Activated CD4-positive, alpha-beta memory T cell treated with anti-CD3 and anti-CD28 coated beads for 36 hours (primary cell): ENCODE data around the gene FOXRED2. TPM values are rescaled to one million over a fixed set of nuclear protein-coding genes. Genes with fewer than 3 reads are reported as not detected.
"Not testable (repeated sequence)": the region's sequence is repeated elsewhere in the genome, so short reads cannot be mapped to it uniquely, and the experiment has no call there.

Experiments used
- CTCF ChIA-PET: fragments of 350-600 bp; sonication (Branson Sonifier 250); formaldehyde crosslinking; loops from one replicate; lab custom pipeline; 2021; ENCODE audit warnings: antibody characterized with exemption, inconsistent platforms; lab: Charles Lee
- POLR2A ChIA-PET: fragments of 350-600 bp; sonication (Branson Sonifier 250); formaldehyde crosslinking; loops from one replicate; lab custom pipeline; 2021; ENCODE audit warnings: antibody characterized with exemption; lab: Charles Lee
- DNase-seq: peaks from one replicate; pipeline ENCODE4 v3.0.0-alpha.2; 2020
- H3K27ac Mint-ChIP-seq: one replicate; pipeline ENCODE4 v1.8.0; 2021; ENCODE audit warnings: mixed read lengths
- H3K27me3 Mint-ChIP-seq: one replicate; pipeline ENCODE4 v1.8.0; 2021; ENCODE audit warnings: mixed read lengths
- H3K36me3 Mint-ChIP-seq: one replicate; pipeline ENCODE4 v1.8.0; 2021; ENCODE audit warnings: mixed read lengths
- H3K4me1 Mint-ChIP-seq: one replicate; pipeline ENCODE4 v1.8.0; 2021; ENCODE audit warnings: low read depth, mixed read lengths
- H3K4me3 Mint-ChIP-seq: one replicate; pipeline ENCODE4 v1.8.0; 2021; ENCODE audit warnings: mild to moderate bottlenecking, mixed read lengths
- H3K9me3 Mint-ChIP-seq: one replicate; pipeline ENCODE4 v1.8.0; 2021; ENCODE audit warnings: mixed read lengths
- intact Hi-C: fragments of 100-400 bp; cut with micrococcal nuclease; formaldehyde crosslinking; loops from one replicate; pipeline ENCODE4 v1.15.1; 2023
- total RNA-seq, 2 experiments: library from RNA; stranded (reverse); gene quantifications; one replicate each; pipeline ENCODE4 v1.2.3, GENCODE V29; 2021

FOXRED2 gene
- total RNA-seq, 2 experiments from 2014 or later, result 15.2 to 15.9 TPM

DNA sequence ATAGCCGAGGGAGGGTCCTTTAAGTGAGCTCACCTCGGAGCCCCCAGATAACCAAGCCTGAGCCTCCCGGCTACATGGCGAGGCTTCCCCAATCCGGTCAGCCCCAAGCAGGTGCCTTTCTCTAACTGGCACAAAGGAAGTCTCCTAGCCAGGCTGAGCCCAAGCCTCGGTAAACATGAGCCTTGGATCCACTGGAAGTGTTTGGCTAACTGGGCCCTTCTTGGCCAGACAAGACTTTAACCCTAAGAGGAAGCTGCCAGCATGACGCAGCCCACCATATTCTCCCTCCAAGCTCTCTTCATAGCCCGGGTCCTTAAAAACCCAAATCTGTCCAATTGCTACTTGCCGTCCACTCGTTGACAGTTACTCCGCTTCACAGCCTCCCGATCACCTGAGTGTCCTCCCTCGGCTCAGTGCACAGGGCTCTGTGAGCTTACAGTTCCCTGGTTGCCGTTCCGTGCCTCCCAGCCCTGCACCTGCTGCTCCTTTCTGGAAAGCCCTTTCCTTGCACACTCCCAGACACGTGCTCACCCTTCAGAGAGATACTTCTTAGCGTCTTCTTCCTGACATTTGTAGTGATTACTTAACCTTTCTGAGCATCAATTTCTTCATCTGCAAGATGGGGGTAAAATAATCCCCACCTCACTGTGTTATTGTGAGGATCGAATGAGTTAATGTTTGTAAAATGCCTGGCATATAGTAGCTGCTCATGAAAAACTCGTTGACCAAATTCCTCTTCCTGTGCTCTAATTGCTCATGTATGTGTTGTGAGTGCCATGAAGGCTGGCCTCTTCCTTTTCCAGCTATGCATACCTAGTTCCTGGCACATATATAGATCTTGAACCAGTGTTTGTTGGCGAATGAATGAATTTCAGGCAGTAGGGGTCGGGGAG lies 51.0 kb downstream of the FOXRED2 start:
- H3K4me1 Mint-ChIP-seq, result peaks cover 39% of the 10 kb centered on the region
- intact Hi-C loops, result loop anchor here (1.0 to 2.0 kb wide), 4 partner anchors 25 to 127 kb away; partner anchors contain the start of gene TXN2

DNA sequence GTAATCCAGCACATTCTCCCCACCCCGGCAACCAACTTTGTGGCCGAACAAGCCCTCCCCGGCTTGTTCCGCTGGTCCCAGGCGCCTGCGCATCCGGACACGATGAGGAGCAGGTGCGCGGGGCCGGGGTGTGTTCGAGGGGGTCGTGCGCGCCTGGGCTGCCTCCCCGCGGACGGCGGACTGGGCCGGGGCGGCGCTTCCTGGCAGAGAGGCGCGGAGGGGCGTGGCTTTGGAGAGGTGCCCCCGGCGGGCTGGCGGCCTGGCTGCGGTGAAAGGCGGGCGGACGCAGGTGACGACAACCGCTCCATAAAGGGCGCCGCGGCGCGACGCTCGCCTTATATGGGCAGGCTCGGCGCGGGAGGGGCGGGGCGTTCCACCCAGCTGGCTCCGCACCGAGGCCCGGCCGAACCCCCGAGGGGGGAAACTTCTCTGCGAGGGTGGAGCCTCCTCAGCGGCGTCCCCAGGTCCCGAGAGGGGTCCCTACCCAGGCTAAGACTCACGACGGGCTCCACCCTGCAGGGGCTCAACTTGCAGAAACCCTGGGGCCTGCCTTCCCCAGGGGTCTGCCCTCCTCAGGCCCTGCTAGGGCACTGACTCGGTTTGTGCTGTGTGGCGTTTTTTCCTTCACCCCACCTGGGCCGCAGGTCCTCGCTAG lies 51.8 kb downstream of the FOXRED2 start:
- peaks cover 39% of the 10 kb centered on the region for H3K4me1 Mint-ChIP-seq
- H3K4me3 Mint-ChIP-seq, result peak overlapping the region; percentile 74
- CTCF ChIA-PET, result interaction anchor here (0.7 to 2.1 kb wide), 7 partner anchors 8 to 155 kb away, joined by 3 to 6 read pairs (median 3); no protein-coding TSS in a partner anchor
- intact Hi-C loops, result loop anchor here (1.0 to 5.0 kb wide), 5 partner anchors 26 to 126 kb away; partner anchors contain the start of gene TXN2
- H3K36me3 Mint-ChIP-seq, result no peaks in the 10 kb centered on the region
- DNase-seq, result peak; percentile 97
- POLR2A ChIA-PET, result interaction anchor here (0.6 to 1.7 kb wide), 4 partner anchors 26 to 122 kb away, joined by 3 to 5 read pairs (median 4); partner anchors contain the start of gene MYH9
- peak overlapping the region; percentile 77 for H3K27ac Mint-ChIP-seq
- H3K27me3 Mint-ChIP-seq, result no peaks in the 10 kb centered on the region
- no peaks in the 10 kb centered on the region for H3K9me3 Mint-ChIP-seq

More for the DNA sequence above, 51.0 kb downstream of the FOXRED2 start:
- CTCF ChIA-PET, result interaction anchor here (0.9 to 2.1 kb wide), 6 partner anchors 14 to 156 kb away, joined by 3 to 6 read pairs (median 3); no protein-coding TSS in a partner anchor
- POLR2A ChIA-PET, result interaction anchor here (0.6 to 1.7 kb wide), 4 partner anchors 23 to 123 kb away, joined by 3 to 5 read pairs (median 4); partner anchors contain the start of gene MYH9
- no peaks in the 10 kb centered on the region for H3K27me3 Mint-ChIP-seq
- peak; percentile 31 for DNase-seq
- H3K4me3 Mint-ChIP-seq, result peak overlapping the region; percentile 53
- H3K27ac Mint-ChIP-seq, result peak overlapping the region; percentile 51
- no peaks in the 10 kb centered on the region for H3K9me3 Mint-ChIP-seq
- no peaks in the 10 kb centered on the region for H3K36me3 Mint-ChIP-seq

- ChIA-PET POLR2A (interaction anchor here (1.1 to 1.7 kb wide), 2 partner anchors 89 to 122 kb away, joined by 3 to 5 read pairs; no protein-coding TSS in a partner anchor), CTCF (interaction anchor here (0.8 to 1.0 kb wide), 3 partner anchors 16 to 115 kb away, joined by 3 to 4 read pairs (median 3); no protein-coding TSS in a partner anchor)
- intact Hi-C loops, result loop anchor here (2.0 to 5.0 kb wide), 2 partner anchors 27 to 47 kb away; partner anchors contain the start of gene TXN2
- Mint-ChIP-seq H3K36me3 (no peaks in the 10 kb centered on the region), H3K4me1 (peaks cover 39% of the 10 kb centered on the region), H3K27ac (peak overlapping the region; percentile 77), H3K4me3 (peak overlapping the region; percentile 74), H3K9me3 (no peaks in the 10 kb centered on the region), H3K27me3 (no peaks in the 10 kb centered on the region)
- no peak for DNase-seq
Measured at GRCh38 chr22:36453855-36454378, 52.9 kb downstream of the FOXRED2 start.

- H3K27me3 Mint-ChIP-seq, H3K36me3 Mint-ChIP-seq, POLR2A ChIA-PET, DNase-seq, H3K9me3 Mint-ChIP-seq: not testable (repeated sequence)
- Mint-ChIP-seq H3K27ac (peak overlapping the region; percentile 89), H3K4me3 (peak overlapping the region; percentile 65), H3K4me1 (peaks cover 39% of the 10 kb centered on the region)
- CTCF ChIA-PET, result interaction anchor here (0.8 to 1.0 kb wide), 3 partner anchors 17 to 114 kb away, joined by 3 to 4 read pairs (median 3); no protein-coding TSS in a partner anchor
- intact Hi-C loops, result loop anchor here (5.0 kb wide), 1 partner anchor 46 kb away; no protein-coding TSS in a partner anchor
Measured at GRCh38 chr22:36452978-36453607, 53.7 kb downstream of the FOXRED2 start.

- no peaks in the 10 kb centered on the region for H3K9me3 Mint-ChIP-seq
- H3K27me3 Mint-ChIP-seq, result no peaks in the 10 kb centered on the region
- intact Hi-C loops, result loop anchor here (5.0 kb wide), 1 partner anchor 45 kb away; no protein-coding TSS in a partner anchor
- H3K4me1 Mint-ChIP-seq, result peaks cover 42% of the 10 kb centered on the region
- no peaks in the 10 kb centered on the region for H3K36me3 Mint-ChIP-seq
- POLR2A ChIA-PET, result interaction anchor here (1.0 to 1.8 kb wide), 4 partner anchors 75 to 121 kb away, joined by 3 to 6 read pairs (median 4); no protein-coding TSS in a partner anchor
- peak overlapping the region; percentile 89 for H3K27ac Mint-ChIP-seq
- CTCF ChIA-PET, result interaction anchor here (0.9 to 2.5 kb wide), 4 partner anchors 18 to 151 kb away, joined by 3 to 8 read pairs (median 4); no protein-coding TSS in a partner anchor
- peak; percentile 47 for DNase-seq
- peak overlapping the region; percentile 30 for H3K4me3 Mint-ChIP-seq
Measured at GRCh38 chr22:36452250-36452977, 54.4 kb downstream of the FOXRED2 start.

- intact Hi-C loops, result loop anchor here (1.0 to 5.0 kb wide), 4 partner anchors 16 to 86 kb away; no protein-coding TSS in a partner anchor
Measured at GRCh38 chr22:36450923-36451322, 55.9 kb downstream of the FOXRED2 start.

GRCh38 chr22:36449596-36450175 lies 57.2 kb downstream of the FOXRED2 start:
- H3K4me1 Mint-ChIP-seq, result peaks cover 38% of the 10 kb centered on the region
- no peaks in the 10 kb centered on the region for H3K27me3 Mint-ChIP-seq

More at GRCh38 chr22:36450923-36451322, 55.9 kb downstream of the FOXRED2 start:
- H3K4me3 Mint-ChIP-seq, H3K27me3 Mint-ChIP-seq, DNase-seq, H3K9me3 Mint-ChIP-seq, H3K36me3 Mint-ChIP-seq: not testable (repeated sequence)
- peak overlapping the region; percentile 89 for H3K27ac Mint-ChIP-seq
- H3K4me1 Mint-ChIP-seq, result peaks cover 39% of the 10 kb centered on the region
- POLR2A ChIA-PET, result interaction anchor here (1.3 to 1.8 kb wide), 2 partner anchors 81 to 86 kb away, joined by 3 to 6 read pairs; no protein-coding TSS in a partner anchor
- CTCF ChIA-PET, result interaction anchor here (1.2 to 2.5 kb wide), 3 partner anchors 20 to 149 kb away, joined by 3 to 8 read pairs (median 4); no protein-coding TSS in a partner anchor

DNA sequence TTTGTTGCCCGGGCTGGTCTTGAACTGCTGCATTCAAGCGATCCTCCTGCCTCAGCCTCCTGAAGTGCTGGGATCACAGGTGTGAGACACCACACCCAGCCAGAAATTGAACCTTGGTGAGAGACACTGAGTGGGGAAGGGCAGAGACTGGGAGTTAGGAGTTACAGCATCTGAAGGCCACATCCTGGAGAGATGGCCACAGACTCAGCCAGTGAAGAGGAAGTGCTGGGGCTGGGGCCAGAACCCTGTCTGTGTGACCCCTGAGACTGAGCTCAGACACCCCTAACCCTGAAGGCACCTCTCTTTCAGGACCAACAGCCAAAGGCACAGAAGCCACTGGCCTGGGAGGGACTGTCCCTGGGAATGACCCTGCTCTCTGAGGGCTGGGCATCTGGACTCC lies 59.2 kb downstream of the FOXRED2 start:
- ChIA-PET CTCF (interaction anchor here (1.2 to 1.4 kb wide), 2 partner anchors 23 to 146 kb away, joined by 3 to 6 read pairs; no protein-coding TSS in a partner anchor), POLR2A (no interaction called here)
- Mint-ChIP-seq H3K4me3 (no peak overlapping the region), H3K27me3 (no peaks in the 10 kb centered on the region), H3K4me1 (peaks cover 25% of the 10 kb centered on the region), H3K9me3 (no peaks in the 10 kb centered on the region), H3K36me3 (no peaks in the 10 kb centered on the region), H3K27ac (no peak overlapping the region)
- no peak for DNase-seq
- intact Hi-C loops, result no loop called here

More at GRCh38 chr22:36449596-36450175, 57.2 kb downstream of the FOXRED2 start:
- DNase-seq, result no peak
- Mint-ChIP-seq H3K27ac (peak overlapping the region; percentile 28), H3K36me3 (no peaks in the 10 kb centered on the region), H3K4me3 (no peak overlapping the region), H3K9me3 (no peaks in the 10 kb centered on the region)
- intact Hi-C loops, result loop anchor here (2.0 to 5.0 kb wide), 2 partner anchors 15 to 42 kb away; no protein-coding TSS in a partner anchor
- ChIA-PET CTCF (interaction anchor here (2.5 kb wide), 1 partner anchor 21 kb away, joined by 8 read pairs; no protein-coding TSS in a partner anchor), POLR2A (no interaction called here)

GRCh38 chr22:36445158-36445668 lies 61.6 kb downstream of the FOXRED2 start:
- H3K4me3 Mint-ChIP-seq, result no peak overlapping the region
- no peak for DNase-seq
- no peaks in the 10 kb centered on the region for H3K27me3 Mint-ChIP-seq
- H3K36me3 Mint-ChIP-seq, result no peaks in the 10 kb centered on the region
- H3K4me1 Mint-ChIP-seq, result peaks cover 14% of the 10 kb centered on the region
- peak overlapping the region; percentile 28 for H3K27ac Mint-ChIP-seq
- ChIA-PET CTCF (interaction anchor here (0.7 to 1.1 kb wide), 2 partner anchors 25 to 147 kb away, joined by 3 read pairs; no protein-coding TSS in a partner anchor), POLR2A (no interaction called here)
- no peaks in the 10 kb centered on the region for H3K9me3 Mint-ChIP-seq
- intact Hi-C loops, result no loop called here
